Heart right ventricle (tissue), 16 donors: ENCODE results near the gene MDN1. TPM values are rescaled to one million over a fixed set of nuclear protein-coding genes. Genes with fewer than 3 reads are reported as not detected.
"Not testable (repeated sequence)": the region's sequence is repeated elsewhere in the genome, so short reads cannot be mapped to it uniquely, and the experiment has no call there.

ENCODE experiments used
- ATAC-seq, 8 donors: fragments of 200-7000 bp; cut with Tn5 transposase; one replicate each; pipeline ENCODE4 v1.9.1; 2020; ENCODE audit warnings: mild to moderate bottlenecking in 8 of 8, moderate library complexity in 8 of 8, moderate number of reproducible peaks in 1 of 8
- DNase-seq, 2 donors: peaks; one replicate each; pipeline ENCODE4 v3.0.0-alpha.2; 2020
- H3K27ac ChIP-seq, 10 donors: fragments of 200-600 bp; sonication (generic) in 2 of 10; one replicate each; pipeline versions ENCODE4 v1.5.0 to v1.8.0; 2020 to 2022; ENCODE audit warnings: mild to moderate bottlenecking in 3 of 10
- H3K27me3 ChIP-seq, 7 donors: fragments of 200-600 bp; one replicate each; pipeline ENCODE4 v1.8.0; 2021 to 2022; ENCODE audit warnings: mild to moderate bottlenecking in 2 of 7
- H3K36me3 ChIP-seq, 9 donors: fragments of 200-600 bp; sonication (generic) in 1 of 9; one replicate each; pipeline versions ENCODE4 v1.5.0 to v1.8.0; 2020 to 2022; ENCODE audit warnings: mild to moderate bottlenecking in 2 of 9
- H3K4me1 ChIP-seq, 9 donors: fragments of 200-600 bp; sonication (generic) in 1 of 9; one replicate each; pipeline versions ENCODE4 v1.5.0 to v1.8.0; 2020 to 2022; ENCODE audit warnings: mild to moderate bottlenecking in 4 of 9
- H3K4me3 ChIP-seq, 10 donors: fragments of 200-600 bp; sonication (generic) in 2 of 10; one replicate each; pipeline versions ENCODE4 v1.5.0 to v1.8.0; 2020 to 2022; ENCODE audit warnings: mild to moderate bottlenecking in 7 of 10, moderate library complexity in 2 of 10
- H3K9me3 ChIP-seq, 11 donors: fragments of 200-600 bp in 10 of 11; sonication (generic) in 2 of 11; one replicate each; pipeline versions ENCODE4 v1.5.0 to v1.8.0; 2013 to 2022; ENCODE audit warnings: mild to moderate bottlenecking in 2 of 11, control low read depth in 1 of 11, moderate library complexity in 1 of 11
- WGBS, 2 donors: extraction: QIAGEN DNeasy Blood & Tissue Kit; methylation state at CpG; one replicate each; pipeline ENCODE4 v1.1.7; 2013; ENCODE audit warnings: inconsistent platforms in 1 of 2; 5-methylcytosine and 5-hydroxymethylcytosine counted together
- intact Hi-C, 10 donors: fragments of 100-400 bp; cut with DNase I; formaldehyde crosslinking; loops; one replicate each; pipeline versions ENCODE4 v1.11.1 to v1.14.2; 2022
- polyA plus RNA-seq, 2 donors: library from polyadenylated mRNA; stranded (reverse); fragments of 200-250 nt; gene quantifications; one replicate each; pipeline ENCODE4 v1.2.3, GENCODE V29; 2013
- total RNA-seq, 10 donors: library from RNA; stranded (reverse); fragmentation: NEBNext Ultra II Directional in 3 of 10; extraction: Animal tissue kit (Norgen Biotek cat#: 25700) in 3 of 10; gene quantifications; one replicate each; pipeline versions ENCODE4 v1.2.1 to v1.2.4, GENCODE V29; 2021 to 2023
- TF ChIP-seq, protein P1 (sequence below), 9 donors: fragments of 200-600 bp; sonication (generic) in 2 of 9; IDR thresholded peaks; one replicate each; pipeline versions ENCODE4 v1.5.0 to v1.8.0; 2021 to 2022; ENCODE audit warnings: antibody characterized with exemption in 9 of 9, mild to moderate bottlenecking in 5 of 9, moderate library complexity in 1 of 9
- donor health status: Arrhythmogenic right ventricular cardiomyopathy.
- donor health status: ischemic (EF 13 %, LVEDD 7.1; RV severe dilation, severe dysfunction).
- donor health status: healthy with polysubstance abuse.
- donor health status: DM: no; HTN: yes; CAD: no.
- donor health status: DM: no; HTN: no; CAD: no.
- donor health status: ischemic (EF 25% LVEDD 6.9; RV normal size, moderate dysfunction).
- donor health status: ischemic (EF 25% LVEDD 5.7; RV mildly dilated, moderate dysfunction).
- donor health status: healthy.
- donor health status: DM: yes; HTN: yes; CAD: no.
- donor health status: Ischemic cardiomyopathy.
- donor health status: ischemic (EF 35%, LVEDD 5.7; RV mildly dilated, moderate dysfunction).
- donor health status: nonischemic (EF 11% LVEDD 7.7; RV severe dilation, severe dysfunction).
- donor health status: DM: yes; HTN: yes; CAD: no.
- donor health status: PGD.
- donor health status: ischemic (EF 29% LVEDD 5.4; RV normal size, mild dysfunction).
- donor health status: nonischemic (EF 23%, LVEDD 6.1; RV moderate dilation, normal function).

The MDN1 gene
- total and polyA plus RNA-seq, 12 donors, result 8.6 to 41.2 (median 27.5) TPM

DNA sequence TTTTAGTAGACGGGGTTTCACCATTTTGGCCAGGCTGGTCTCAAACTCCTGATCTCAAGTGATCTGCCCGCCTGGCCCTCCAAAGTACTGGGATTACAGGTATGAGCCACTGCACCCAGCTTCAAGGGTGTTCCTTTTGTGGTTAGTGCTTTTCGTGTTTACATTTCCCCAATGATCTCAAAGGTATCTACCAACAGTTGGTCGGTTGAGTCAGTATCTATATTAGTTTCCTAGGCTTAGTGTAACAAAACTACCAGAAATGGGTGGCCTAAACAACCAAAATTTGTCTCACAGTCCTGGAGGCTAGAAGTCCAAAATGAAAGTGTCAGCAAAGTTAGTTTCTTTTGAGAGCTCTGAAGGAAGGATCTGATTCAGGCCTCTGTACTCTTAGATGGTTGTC lies 40.1 kb upstream of the MDN1 start:
- H3K4me3 ChIP-seq, result no peak overlapping the region
- intact Hi-C loops, result loop anchor here in 1 of 10 donors (5.0 kb wide), 1 partner anchor 423 kb away; no protein-coding TSS in a partner anchor
- ATAC-seq, result no peak
- TF ChIP-seq, protein P1, sequence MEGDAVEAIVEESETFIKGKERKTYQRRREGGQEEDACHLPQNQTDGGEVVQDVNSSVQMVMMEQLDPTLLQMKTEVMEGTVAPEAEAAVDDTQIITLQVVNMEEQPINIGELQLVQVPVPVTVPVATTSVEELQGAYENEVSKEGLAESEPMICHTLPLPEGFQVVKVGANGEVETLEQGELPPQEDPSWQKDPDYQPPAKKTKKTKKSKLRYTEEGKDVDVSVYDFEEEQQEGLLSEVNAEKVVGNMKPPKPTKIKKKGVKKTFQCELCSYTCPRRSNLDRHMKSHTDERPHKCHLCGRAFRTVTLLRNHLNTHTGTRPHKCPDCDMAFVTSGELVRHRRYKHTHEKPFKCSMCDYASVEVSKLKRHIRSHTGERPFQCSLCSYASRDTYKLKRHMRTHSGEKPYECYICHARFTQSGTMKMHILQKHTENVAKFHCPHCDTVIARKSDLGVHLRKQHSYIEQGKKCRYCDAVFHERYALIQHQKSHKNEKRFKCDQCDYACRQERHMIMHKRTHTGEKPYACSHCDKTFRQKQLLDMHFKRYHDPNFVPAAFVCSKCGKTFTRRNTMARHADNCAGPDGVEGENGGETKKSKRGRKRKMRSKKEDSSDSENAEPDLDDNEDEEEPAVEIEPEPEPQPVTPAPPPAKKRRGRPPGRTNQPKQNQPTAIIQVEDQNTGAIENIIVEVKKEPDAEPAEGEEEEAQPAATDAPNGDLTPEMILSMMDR (IDR thresholded peaks at IDR 0.05), result no peak
- H3K27ac ChIP-seq, result no peak overlapping the region
- no peaks in the 10 kb centered on the region for H3K9me3 ChIP-seq
- no peaks in the 10 kb centered on the region for H3K27me3 ChIP-seq
- no peaks in the 10 kb centered on the region for H3K4me1 ChIP-seq
- DNase-seq, result no peak
- 95 to 97% methylated on average over 4 of the region's 4 CpGs for WGBS, 2 donors
- H3K36me3 ChIP-seq, result peaks cover 0 to 100% (median 76%) of the 10 kb centered on the region in 9 donors

DNA sequence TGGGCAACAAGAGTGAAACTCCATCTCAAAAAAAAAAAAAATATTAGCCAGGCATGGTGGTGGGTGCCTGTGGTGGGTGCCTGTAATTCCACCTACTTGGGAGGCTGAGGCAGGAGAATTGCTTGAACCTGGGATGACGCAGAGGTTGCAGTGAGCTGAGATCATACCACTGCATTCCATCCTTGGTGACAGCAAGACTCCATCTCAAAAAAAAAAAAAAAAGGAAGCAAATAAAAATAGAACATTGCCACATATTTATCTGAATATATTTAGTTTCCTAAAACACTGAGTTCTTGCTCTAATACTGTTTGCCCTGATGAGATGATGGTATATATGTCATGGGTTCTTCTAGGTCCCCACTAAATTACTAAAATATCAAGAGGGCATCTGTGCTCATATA lies 38.4 kb upstream of the MDN1 start:
- DNase-seq (no peak), ATAC-seq (no peak)
- Histone ChIP-seq H3K27me3 (no peaks in the 10 kb centered on the region), H3K27ac (no peak overlapping the region), H3K4me3 (no peak overlapping the region), H3K9me3 (no peaks in the 10 kb centered on the region), H3K36me3 (peaks cover 0 to 100% (median 79%) of the 10 kb centered on the region in 9 donors), H3K4me1 (no peaks in the 10 kb centered on the region)
- TF ChIP-seq, protein P1 (IDR thresholded peaks at IDR 0.05), result no peak
- intact Hi-C loops, result loop anchor here in 1 of 10 donors (5.0 kb wide), 1 partner anchor 424 kb away; no protein-coding TSS in a partner anchor
- WGBS, 2 donors, result 89 to 93% methylated on average over 1 of the region's 1 CpG

DNA sequence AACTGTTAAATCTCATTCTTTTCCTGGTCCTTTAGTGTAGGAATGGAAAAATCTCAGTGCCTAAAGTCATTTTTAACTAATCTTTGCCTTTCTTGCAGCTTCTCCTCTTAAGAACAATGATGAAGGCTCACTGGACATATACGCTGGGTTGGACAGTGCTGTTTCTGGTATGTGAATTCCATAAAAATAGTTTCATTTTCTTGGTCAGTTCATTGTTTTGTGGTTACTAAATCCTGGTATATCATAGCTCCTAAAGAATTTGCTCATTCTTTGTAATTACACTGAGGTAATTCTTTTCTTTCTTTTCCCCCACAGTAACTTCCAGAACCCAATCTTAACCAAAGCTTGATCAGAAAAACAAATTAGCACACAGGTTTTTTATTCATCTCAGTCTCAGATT lies 33.5 kb upstream of the MDN1 start:
- H3K36me3 ChIP-seq, result peaks cover 0 to 96% (median 38%) of the 10 kb centered on the region in 9 donors
- no peak overlapping the region for H3K27ac ChIP-seq
- H3K4me3 ChIP-seq, result no peak overlapping the region
- TF ChIP-seq, protein P1 (IDR thresholded peaks at IDR 0.05), result no peak
- no peak for ATAC-seq
- 98 to 100% methylated on average over 1 of the region's 1 CpG for WGBS, 2 donors
- DNase-seq, result no peak
- no peaks in the 10 kb centered on the region for H3K27me3 ChIP-seq
- H3K9me3 ChIP-seq, result no peaks in the 10 kb centered on the region
- intact Hi-C loops, result no loop called here
- no peaks in the 10 kb centered on the region for H3K4me1 ChIP-seq

DNA sequence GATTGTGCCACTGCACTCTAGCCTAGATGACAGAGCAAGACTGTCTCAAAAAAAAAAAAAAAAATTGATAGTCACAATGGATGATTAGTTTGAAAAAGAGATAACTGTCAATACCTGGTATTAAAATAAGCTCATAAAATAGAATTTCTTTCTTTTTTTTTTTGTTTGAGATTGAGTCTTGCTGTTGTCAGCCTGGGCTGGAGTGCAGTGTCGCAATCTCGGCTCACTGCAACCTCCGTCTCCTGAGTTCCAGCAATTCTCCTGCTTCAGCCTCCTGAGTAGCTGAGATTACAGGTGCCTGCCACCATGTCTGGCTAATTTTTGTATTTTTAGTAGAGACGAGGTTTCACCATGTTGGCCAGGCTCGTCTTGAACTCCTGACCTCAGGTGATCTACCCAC lies 27.9 kb upstream of the MDN1 start:
- H3K27me3 ChIP-seq, H3K27ac ChIP-seq, ATAC-seq, H3K4me3 ChIP-seq, DNase-seq, intact Hi-C loops, H3K9me3 ChIP-seq: not testable (repeated sequence)
- WGBS, 2 donors, result 92 to 96% methylated on average over 5 of the region's 5 CpGs
- Histone ChIP-seq H3K4me1 (peaks cover 0 to 20% (median 12%) of the 10 kb centered on the region in 9 donors), H3K36me3 (peaks cover 0 to 68% (median 5%) of the 10 kb centered on the region in 9 donors)

DNA sequence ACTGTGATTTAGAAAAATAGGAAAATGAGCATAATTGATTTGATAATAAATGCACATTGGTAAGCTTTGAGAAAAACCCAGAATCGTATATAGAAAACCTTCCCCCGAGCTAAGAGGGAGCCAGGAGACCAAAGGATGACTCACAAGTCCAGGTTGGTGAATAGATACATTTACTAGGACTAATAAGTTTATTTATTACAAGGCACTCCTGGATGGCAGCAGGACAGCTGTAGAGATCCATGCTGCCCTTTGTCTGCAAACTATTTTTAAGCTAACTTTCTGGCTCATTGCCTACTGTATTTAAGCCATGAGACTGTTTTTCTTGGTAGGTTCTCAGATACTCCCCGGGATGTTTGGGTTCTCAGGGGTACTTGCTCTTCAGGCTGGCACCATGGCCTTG lies 23.5 kb upstream of the MDN1 start:
- ATAC-seq (peak in 6 of 8 donors; percentile 45 to 67 (median 56)), DNase-seq (no peak)
- Histone ChIP-seq H3K4me1 (peaks cover 0 to 43% (median 20%) of the 10 kb centered on the region in 9 donors), H3K27me3 (no peaks in the 10 kb centered on the region), H3K9me3 (no peaks in the 10 kb centered on the region), H3K4me3 (no peak overlapping the region), H3K36me3 (peaks cover 0 to 37% (median 5%) of the 10 kb centered on the region in 9 donors), H3K27ac (peak overlapping the region in 1 of 10 donors; percentile 18)
- TF ChIP-seq, protein P1 (IDR thresholded peaks at IDR 0.05), result no peak
- intact Hi-C loops, result no loop called here
- 38 to 44% methylated on average over 3 of the region's 3 CpGs for WGBS, 2 donors
